Thyroid gland (tissue), 4 donors: ENCODE data around the gene VARS2. TPM values are rescaled to one million over a fixed set of nuclear protein-coding genes. Genes with fewer than 3 reads are reported as not detected.
A peak's percentile ranks its signal among the peaks of the same experiment; 100 is the strongest.
"Not testable (repeated sequence)": the region's sequence is repeated elsewhere in the genome, so short reads cannot be mapped to it uniquely, and the experiment has no call there.

ENCODE experiments used
- DNase-seq, 2 donors: peaks; one replicate each; pipeline ENCODE4 v3.0.0-alpha.2; 2019
- H3K27ac ChIP-seq, 3 donors: fragments of 200-600 bp; sonication (generic); 1 replicate in 2 of 3; 2 replicates in 1 of 3; pipeline ENCODE4 v1.5.1; 2016 to 2019; ENCODE audit warnings: mild to moderate bottlenecking in 1 of 3, moderate library complexity in 1 of 3
- H3K27me3 ChIP-seq: fragments of 200-600 bp; sonication (generic); one replicate; pipeline ENCODE4 v1.5.1; 2019
- H3K36me3 ChIP-seq, 2 donors: fragments of 200-600 bp; sonication (generic); one replicate each; pipeline ENCODE4 v1.5.1; 2016 to 2019
- H3K4me1 ChIP-seq, 2 donors: fragments of 200-600 bp; sonication (generic); one replicate each; pipeline ENCODE4 v1.5.1; 2017 to 2019
- H3K4me3 ChIP-seq, 3 donors: fragments of 200-600 bp; sonication (generic); replicated peaks in 1 of 3; 1 replicate in 2 of 3; 2 replicates in 1 of 3; pipeline ENCODE4 v1.5.1; 2016; ENCODE audit warnings: mild to moderate bottlenecking in 1 of 3
- H3K9me3 ChIP-seq: fragments of 200-600 bp; sonication (generic); one replicate; pipeline ENCODE4 v1.5.1; 2017
- POLR2A ChIP-seq, 2 donors: fragments of 450-650 bp; IDR thresholded peaks; one replicate each; pipeline ENCODE4 v1.6.1; 2017; ENCODE audit warnings: antibody characterized with exemption in 2 of 2, mild to moderate bottlenecking in 2 of 2, moderate library complexity in 1 of 2
- WGBS, 2 donors: methylation state at CpG; one replicate each; pipeline ENCODE4 v1.1.5; 2017; 5-methylcytosine and 5-hydroxymethylcytosine counted together
- intact Hi-C: fragments of 100-400 bp; cut with DNase I; formaldehyde crosslinking; loops from one replicate; pipeline ENCODE4 v1.15.1; 2023
- total RNA-seq, 4 donors: library from RNA; depleted of rRNA; stranded (reverse); fragments of >200 nt; gene quantifications; one replicate each; pipeline ENCODE4 v1.2.3, GENCODE V29; 2016
- TF ChIP-seq, protein P1 (sequence below), 6 experiments: fragments of 200-600 bp in 3 of 6; fragments of 450-650 bp in 3 of 6; sonication (generic) in 3 of 6; IDR thresholded peaks; one replicate each; pipeline ENCODE4 v1.5.1; 2016 to 2019; ENCODE audit warnings: antibody characterized with exemption in 6 of 6, mild to moderate bottlenecking in 2 of 6, inconsistent platforms in 1 of 6, moderate library complexity in 1 of 6

VARS2 gene
- total RNA-seq, 4 donors from 2014 or later: 17.3 to 36.4 (median 30.6) TPM

- no peaks in the 10 kb centered on the region for H3K9me3 ChIP-seq
- H3K27me3 ChIP-seq: no peaks in the 10 kb centered on the region
- H3K36me3 ChIP-seq: peaks cover 20 to 22% of the 10 kb centered on the region in 2 donors
- H3K4me1 ChIP-seq: peaks cover 0 to 6% of the 10 kb centered on the region in 2 donors
- no peak overlapping the region for H3K4me3 ChIP-seq
- intact Hi-C loops: no loop called here
- WGBS, 2 donors: 39 to 51% methylated on average over 5 of the region's 5 CpGs
- TF ChIP-seq, protein P1, sequence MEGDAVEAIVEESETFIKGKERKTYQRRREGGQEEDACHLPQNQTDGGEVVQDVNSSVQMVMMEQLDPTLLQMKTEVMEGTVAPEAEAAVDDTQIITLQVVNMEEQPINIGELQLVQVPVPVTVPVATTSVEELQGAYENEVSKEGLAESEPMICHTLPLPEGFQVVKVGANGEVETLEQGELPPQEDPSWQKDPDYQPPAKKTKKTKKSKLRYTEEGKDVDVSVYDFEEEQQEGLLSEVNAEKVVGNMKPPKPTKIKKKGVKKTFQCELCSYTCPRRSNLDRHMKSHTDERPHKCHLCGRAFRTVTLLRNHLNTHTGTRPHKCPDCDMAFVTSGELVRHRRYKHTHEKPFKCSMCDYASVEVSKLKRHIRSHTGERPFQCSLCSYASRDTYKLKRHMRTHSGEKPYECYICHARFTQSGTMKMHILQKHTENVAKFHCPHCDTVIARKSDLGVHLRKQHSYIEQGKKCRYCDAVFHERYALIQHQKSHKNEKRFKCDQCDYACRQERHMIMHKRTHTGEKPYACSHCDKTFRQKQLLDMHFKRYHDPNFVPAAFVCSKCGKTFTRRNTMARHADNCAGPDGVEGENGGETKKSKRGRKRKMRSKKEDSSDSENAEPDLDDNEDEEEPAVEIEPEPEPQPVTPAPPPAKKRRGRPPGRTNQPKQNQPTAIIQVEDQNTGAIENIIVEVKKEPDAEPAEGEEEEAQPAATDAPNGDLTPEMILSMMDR (IDR thresholded peaks at IDR 0.05): no peak
- no peak for TF ChIP-seq POLR2A (IDR thresholded peaks at IDR 0.05)
- no peak for DNase-seq
- H3K27ac ChIP-seq: no peak overlapping the region
These were observed 11.3 kb upstream of the VARS2 start for GRCh38 chr6:30902709-30903108.

- Histone ChIP-seq H3K27ac (no peak overlapping the region), H3K4me1 (peaks cover 0 to 6% of the 10 kb centered on the region in 2 donors), H3K27me3 (no peaks in the 10 kb centered on the region), H3K36me3 (peaks cover 15 to 17% of the 10 kb centered on the region in 2 donors), H3K4me3 (no peak overlapping the region), H3K9me3 (no peaks in the 10 kb centered on the region)
- intact Hi-C loops: no loop called here
- WGBS, 2 donors: 96 to 97% methylated on average over 4 of the region's 4 CpGs
- TF ChIP-seq, protein P1 (IDR thresholded peaks at IDR 0.05): no peak
- no peak for TF ChIP-seq POLR2A (IDR thresholded peaks at IDR 0.05)
- no peak for DNase-seq
These were observed 10.8 kb upstream of the VARS2 start for GRCh38 chr6:30903236-30903635.

DNA sequence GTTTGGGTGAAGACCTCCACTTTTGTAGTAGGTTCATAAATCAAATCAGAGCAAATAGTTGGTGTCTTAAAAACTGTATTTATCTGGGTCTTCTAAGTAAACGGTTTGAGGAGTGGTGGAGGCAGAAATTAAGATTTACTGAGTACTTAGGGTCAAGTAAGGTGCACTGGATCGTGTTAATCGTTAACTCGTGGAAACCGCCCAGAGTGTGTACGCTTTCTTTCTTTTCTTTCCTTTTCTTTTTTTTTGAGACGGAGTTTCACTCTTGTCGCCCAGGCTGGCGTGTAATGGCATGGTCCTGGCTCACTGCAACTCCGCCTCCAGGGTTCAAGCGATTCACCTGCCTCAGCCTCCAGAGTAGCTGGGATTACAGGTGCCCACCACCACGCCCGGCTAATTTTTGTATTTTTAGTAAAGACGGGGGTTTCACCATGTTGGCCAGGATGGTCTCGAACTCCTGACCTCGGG, 6.7 kb upstream of the VARS2 start:
- H3K9me3 ChIP-seq, DNase-seq, H3K27me3 ChIP-seq, H3K27ac ChIP-seq, intact Hi-C loops: not testable (repeated sequence)
- peak overlapping the region in 1 of 3 donors; percentile 87 for H3K4me3 ChIP-seq
- peaks cover 8 to 15% of the 10 kb centered on the region in 2 donors for H3K36me3 ChIP-seq
- WGBS, 2 donors: 44 to 54% methylated on average over 14 to 16 of the region's 16 CpGs
- H3K4me1 ChIP-seq: peaks cover 10 to 14% of the 10 kb centered on the region in 2 donors

- Histone ChIP-seq H3K4me3 (peak within 1 kb of the TSS; percentile 78 to 100 (median 87)), H3K4me1 (peaks cover 10 to 11% of the 10 kb centered on the region in 2 donors), H3K36me3 (peaks cover 8 to 17% of the 10 kb centered on the region in 2 donors), H3K27ac (no peak within 1 kb of the TSS), H3K9me3 (no peaks in the 10 kb centered on the region), H3K27me3 (no peaks in the 10 kb centered on the region)
- peak; percentile 97 to 98 for DNase-seq
- intact Hi-C loops: no loop called here
- 0% methylated on average over 33 of the region's 49 CpGs for WGBS, 2 donors
- TF ChIP-seq, protein P1 (IDR thresholded peaks at IDR 0.05): no peak
- TF ChIP-seq POLR2A (IDR thresholded peaks at IDR 0.05): peak in 1 of 2 donors; percentile 29
These were observed 6.1 kb upstream of the VARS2 start, which contains the start of gene GTF2H4 for GRCh38 chr6:30907758-30908591. TSS of gene GTF2H4 (plus strand) at chr6:30908207.

GRCh38 chr6:30908700-30909099, 5.3 kb upstream of the VARS2 start:
- Histone ChIP-seq H3K4me3 (peak overlapping the region; percentile 78 to 100 (median 87)), H3K27ac (no peak overlapping the region), H3K27me3 (no peaks in the 10 kb centered on the region), H3K4me1 (peaks cover 12 to 16% of the 10 kb centered on the region in 2 donors), H3K36me3 (peaks cover 8 to 17% of the 10 kb centered on the region in 2 donors), H3K9me3 (no peaks in the 10 kb centered on the region)
- DNase-seq: no peak
- TF ChIP-seq, protein P1 (IDR thresholded peaks at IDR 0.05): no peak
- no peak for TF ChIP-seq POLR2A (IDR thresholded peaks at IDR 0.05)
- 11 to 13% methylated on average over 2 of the region's 2 CpGs for WGBS, 2 donors
- intact Hi-C loops: no loop called here

DNA sequence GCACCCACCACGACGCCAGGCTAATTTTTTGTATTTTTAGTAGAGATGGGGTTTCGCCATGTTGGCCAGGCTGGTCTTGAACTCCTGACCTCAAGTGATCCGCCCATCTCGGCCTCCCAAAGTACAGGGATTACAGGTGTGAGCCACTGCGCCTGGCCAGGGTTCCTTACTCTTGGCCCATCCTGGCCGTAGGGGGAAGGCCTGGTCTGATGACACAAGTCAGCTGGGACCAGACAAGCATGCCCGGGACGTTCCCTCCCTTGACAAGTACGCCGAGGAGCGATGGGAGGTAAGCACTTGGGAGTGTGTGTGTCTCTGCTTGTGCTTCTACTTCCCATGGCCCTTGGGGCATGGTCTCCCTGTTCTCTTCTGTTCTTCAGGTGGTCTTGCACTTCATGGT, 3.6 kb upstream of the VARS2 start:
- H3K4me3 ChIP-seq, intact Hi-C loops, H3K27me3 ChIP-seq, H3K27ac ChIP-seq, H3K9me3 ChIP-seq, DNase-seq: not testable (repeated sequence)
- 87 to 98% methylated on average over 12 of the region's 12 CpGs for WGBS, 2 donors
- peaks cover 8 to 17% of the 10 kb centered on the region in 2 donors for H3K36me3 ChIP-seq
- H3K4me1 ChIP-seq: peaks cover 26 to 27% of the 10 kb centered on the region in 2 donors
